Dermis blood vessel endothelial cell (primary cell): ENCODE measurements around the gene VMA21. TPM values are rescaled to one million over a fixed set of nuclear protein-coding genes. Genes with fewer than 3 reads are reported as not detected.

ENCODE experiments used
- total RNA-seq: library from RNA; depleted of rRNA; stranded (reverse); fragments of >200 nt; gene quantifications from 2 replicates; pipeline ENCODE4 v1.2.3, GENCODE V29; 2014

The VMA21 gene
- total RNA-seq, 1 donor from 2014 or later, result 60.6 TPM

Other genes starting within 250 kb of the VMA21 start
- gene GPR50, start 220.6 kb upstream of the VMA21 start, total RNA-seq, result not detected in 2 replicates
- not detected in 2 replicates for gene PASD1, start 166.5 kb downstream of the VMA21 start, total RNA-seq